HCEC 1CT (cell line): ENCODE measurements around the gene NTN3.
"Not testable (repeated sequence)": the region's sequence is repeated elsewhere in the genome, so short reads cannot be mapped to it uniquely, and the experiment has no call there.

Source experiments
- DNase-seq: peaks from one replicate; pipeline ENCODE4 v3.0.0-alpha.2; 2017

The NTN3 gene

GRCh38 chr16:2466667-2467527 lies 4.2 kb upstream of the NTN3 start:
- DNase-seq, result no peak

GRCh38 chr16:2467528-2468232 lies 3.4 kb upstream of the NTN3 start:
- peak; percentile 71 for DNase-seq

DNA sequence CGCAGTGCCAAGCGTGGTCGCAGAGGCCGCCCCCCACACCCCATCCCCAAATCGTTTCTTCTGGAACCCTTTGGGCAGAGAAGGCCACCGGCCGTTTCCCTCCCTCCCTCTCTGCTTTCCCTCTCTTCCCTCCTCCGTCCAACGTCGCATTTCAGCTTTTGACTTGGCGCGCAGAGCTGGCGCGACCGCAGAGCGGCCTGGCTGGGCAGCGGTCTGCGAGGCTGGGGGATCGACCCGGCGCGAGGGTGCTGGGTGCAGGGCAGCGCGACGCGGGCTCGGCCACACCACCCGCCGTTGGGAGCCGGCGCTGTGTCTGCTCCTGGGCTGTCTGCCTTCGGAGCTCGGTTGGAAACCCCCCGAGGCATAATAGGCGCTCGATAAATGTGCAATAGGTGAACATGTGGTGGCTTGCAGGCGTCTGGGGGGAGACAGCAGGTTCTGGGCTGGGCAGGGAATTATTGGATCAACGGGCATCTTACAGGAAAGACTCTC lies 2.8 kb upstream of the NTN3 start:
- no peak for DNase-seq

DNA sequence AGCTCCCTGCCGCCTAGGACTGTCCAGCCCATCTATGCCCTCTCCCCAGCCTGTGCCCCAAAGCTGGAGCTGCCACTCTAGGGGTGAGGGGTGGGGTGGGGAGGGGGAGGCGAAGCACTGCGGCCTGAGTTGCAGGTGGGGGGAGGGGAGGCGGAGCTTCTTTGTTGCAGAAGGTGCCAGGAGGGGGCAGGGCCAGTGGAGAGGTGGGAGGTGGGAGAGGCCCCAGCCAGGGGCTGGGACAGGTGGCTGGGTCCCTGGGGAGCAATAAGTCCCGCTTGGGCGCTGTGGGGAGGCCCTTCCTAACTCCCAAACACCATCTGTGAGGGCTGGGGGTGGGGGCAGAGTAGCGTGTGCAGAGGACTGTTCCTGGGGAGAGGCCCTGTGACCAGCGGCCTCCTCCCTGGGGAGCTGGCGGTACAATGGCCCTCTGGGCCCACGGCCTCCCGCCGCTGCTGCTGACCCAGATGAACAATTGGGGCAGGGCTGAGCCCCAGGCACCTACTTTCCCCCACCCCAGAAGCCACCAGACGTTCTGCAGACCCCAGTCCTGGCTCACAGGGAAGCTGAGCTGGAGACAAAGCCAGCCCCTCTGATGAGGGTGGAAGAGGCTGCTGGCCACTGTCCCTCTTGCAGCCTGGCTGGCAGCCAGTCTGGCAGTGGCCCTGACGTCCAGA lies 2.2 kb upstream of the NTN3 start:
- DNase-seq, result no peak

DNA sequence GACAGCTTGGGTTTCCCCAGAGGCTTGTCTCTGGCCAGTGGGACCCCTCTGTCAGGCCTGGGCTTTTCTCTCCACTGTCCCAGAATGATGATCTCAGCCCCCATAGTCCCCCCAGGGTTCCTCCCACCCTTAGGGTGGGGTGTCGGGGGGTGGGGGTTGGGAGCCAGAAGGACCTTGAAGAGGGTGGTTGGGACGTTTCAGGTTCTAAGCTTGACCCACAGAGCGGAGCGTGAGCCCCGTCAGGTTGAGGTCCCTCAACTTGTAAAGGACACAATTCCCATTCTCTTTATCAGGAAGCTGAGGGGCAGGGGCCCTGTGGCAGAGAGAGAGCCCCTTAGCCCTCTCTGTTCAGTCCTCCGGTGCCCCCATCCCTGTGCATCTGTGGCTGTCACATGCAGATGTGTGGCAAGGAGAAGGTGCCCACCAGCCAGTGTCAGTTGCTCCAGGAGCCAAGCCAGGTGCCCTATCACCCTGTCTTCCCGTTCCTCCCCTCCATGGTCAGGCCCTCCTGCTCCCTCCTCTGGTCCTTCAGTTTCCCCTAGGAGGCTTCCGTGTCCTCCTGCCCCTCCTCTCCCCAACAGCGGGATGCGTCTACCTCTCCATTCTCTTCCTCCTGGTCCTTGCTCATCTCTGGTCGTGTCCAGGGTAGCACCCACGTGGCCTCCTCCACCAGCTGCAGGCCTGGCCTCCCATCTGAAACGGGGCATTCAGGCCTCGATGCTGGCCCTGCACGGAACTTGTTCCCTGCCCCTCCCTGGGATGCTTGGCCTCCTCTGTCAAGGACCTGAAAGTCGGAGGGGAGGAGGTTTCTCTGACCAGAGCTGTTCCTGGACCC lies 1.5 kb upstream of the NTN3 start:
- DNase-seq, result no peak

DNA sequence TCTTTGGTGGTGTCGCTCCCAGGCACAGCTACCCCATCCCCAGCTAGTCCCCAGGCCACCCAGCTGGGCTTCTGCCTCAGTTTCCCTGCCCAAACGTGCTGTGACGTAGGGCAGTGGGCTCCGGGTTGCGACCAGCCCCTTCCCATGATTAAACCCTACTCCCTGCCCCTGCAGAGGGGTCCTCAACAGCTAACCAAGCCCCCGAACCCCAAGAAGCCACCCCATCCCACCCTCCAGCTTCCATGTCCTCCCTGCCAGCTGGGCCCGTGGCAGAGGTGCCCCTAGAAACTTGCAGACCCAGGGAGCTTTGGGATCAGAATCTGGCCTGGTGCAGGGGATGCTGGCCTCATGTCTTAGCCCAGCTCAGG lies 879 bp upstream of the NTN3 start:
- no peak for DNase-seq

- DNase-seq, result no peak
Measured at GRCh38 chr16:2470603-2471015, 488 bp upstream of the NTN3 start.

DNA sequence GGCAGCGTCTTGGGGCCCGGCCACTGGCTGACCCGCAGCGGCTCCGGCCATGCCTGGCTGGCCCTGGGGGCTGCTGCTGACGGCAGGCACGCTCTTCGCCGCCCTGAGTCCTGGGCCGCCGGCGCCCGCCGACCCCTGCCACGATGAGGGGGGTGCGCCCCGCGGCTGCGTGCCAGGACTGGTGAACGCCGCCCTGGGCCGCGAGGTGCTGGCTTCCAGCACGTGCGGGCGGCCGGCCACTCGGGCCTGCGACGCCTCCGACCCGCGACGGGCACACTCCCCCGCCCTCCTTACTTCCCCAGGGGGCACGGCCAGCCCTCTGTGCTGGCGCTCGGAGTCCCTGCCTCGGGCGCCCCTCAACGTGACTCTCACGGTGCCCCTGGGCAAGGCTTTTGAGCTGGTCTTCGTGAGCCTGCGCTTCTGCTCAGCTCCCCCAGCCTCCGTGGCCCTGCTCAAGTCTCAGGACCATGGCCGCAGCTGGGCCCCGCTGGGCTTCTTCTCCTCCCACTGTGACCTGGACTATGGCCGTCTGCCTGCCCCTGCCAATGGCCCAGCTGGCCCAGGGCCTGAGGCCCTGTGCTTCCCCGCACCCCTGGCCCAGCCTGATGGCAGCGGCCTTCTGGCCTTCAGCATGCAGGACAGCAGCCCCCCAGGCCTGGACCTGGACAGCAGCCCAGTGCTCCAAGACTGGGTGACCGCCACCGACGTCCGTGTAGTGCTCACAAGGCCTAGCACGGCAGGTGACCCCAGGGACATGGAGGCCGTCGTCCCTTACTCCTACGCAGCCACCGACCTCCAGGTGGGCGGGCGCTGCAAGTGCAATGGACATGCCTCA lies 773 bp downstream of the NTN3 start:
- DNase-seq, result no peak

DNA sequence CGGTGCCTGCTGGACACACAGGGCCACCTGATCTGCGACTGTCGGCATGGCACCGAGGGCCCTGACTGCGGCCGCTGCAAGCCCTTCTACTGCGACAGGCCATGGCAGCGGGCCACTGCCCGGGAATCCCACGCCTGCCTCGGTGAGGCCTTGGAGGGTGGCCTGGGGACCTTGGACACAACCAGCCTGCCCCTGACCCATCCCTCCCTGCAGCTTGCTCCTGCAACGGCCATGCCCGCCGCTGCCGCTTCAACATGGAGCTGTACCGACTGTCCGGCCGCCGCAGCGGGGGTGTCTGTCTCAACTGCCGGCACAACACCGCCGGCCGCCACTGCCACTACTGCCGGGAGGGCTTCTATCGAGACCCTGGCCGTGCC lies 1.4 kb downstream of the NTN3 start:
- DNase-seq, result no peak

DNA sequence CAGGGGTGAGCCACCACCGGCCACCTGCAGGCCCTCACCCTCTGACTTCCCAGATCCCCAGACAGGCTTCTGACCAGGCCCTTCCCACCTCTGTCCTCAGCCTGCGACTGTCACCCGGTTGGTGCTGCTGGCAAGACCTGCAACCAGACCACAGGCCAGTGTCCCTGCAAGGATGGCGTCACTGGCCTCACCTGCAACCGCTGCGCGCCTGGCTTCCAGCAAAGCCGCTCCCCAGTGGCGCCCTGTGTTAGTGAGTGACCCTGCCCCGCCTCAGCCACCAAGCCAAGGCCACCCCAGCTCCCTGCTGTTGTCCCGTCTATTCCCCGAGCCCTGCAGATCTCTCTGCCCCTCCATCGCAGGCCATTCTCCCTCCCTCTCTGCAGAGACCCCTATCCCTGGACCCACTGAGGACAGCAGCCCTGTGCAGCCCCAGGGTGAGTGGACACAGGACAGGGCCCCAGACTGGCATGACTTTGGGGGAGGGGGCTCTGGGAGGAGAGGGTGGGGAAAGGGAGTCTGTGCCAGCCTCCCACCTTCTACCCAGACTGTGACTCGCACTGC lies 1.9 kb downstream of the NTN3 start:
- DNase-seq, result no peak

GRCh38 chr16:2473446-2473926 lies 2.4 kb downstream of the NTN3 start:
- no peak for DNase-seq

GRCh38 chr16:2473999-2474876 lies 3.1 kb downstream of the NTN3 start:
- peak; percentile 53 for DNase-seq

DNA sequence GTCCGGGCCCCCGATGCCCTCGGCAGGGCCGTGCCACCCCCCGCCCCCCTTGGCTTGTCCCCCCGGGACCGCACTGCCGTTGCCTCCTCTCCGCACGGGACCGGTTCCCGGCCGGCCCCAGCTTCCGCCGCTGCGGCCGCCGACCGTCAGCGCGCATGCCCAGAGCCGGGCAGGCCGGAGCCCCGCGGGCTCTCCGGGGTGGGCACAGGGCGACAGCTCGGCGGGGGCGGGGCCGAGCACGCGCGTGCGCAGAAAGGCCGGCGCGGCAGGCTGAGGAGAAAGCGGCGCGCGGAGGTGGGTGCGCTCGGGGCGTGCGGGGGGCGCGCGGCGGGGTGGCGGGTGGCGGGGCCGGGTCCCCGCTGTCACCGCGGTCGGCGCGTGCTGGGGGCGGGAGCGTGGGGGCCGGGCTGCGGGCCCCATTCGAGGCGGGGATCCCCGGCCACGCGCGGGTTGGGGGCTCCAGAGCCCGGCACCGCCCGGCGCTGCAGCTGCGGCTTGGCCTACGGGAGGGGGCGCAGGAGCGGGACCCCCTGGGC lies 3.8 kb downstream of the NTN3 start, which contains the start of gene TBC1D24:
Gene TBC1D24 (plus strand): TSS at position 251 of the 536 bp plus-strand sequence. CDS start 21,022 bp downstream, outside the sequence.
- DNase-seq, result peak; percentile 72

GRCh38 chr16:2475413-2476344 lies 4.6 kb downstream of the NTN3 start:
- no peak for DNase-seq

- no peak for DNase-seq
Measured at GRCh38 chr16:2476345-2476720, 5.2 kb downstream of the NTN3 start.

DNA sequence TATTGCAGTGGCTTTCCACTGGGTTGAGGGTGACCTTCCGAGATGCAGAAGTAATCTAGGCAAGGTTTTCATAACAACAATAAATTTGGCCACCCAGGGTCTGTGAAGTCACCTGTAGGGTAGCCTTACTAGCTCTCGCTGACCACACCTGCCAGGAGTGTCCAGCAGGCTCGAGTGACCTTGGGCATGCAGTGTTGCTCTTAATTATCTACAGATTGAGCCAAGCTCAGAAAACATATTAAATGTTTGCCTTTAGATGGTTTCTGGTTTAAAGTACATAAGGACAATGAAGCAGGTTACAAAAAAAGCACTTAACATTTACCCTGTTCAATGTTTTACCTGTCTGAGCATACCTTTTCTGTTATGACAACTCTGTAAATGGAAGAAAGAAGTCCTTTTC lies 5.6 kb downstream of the NTN3 start:
- DNase-seq, result no peak

DNA sequence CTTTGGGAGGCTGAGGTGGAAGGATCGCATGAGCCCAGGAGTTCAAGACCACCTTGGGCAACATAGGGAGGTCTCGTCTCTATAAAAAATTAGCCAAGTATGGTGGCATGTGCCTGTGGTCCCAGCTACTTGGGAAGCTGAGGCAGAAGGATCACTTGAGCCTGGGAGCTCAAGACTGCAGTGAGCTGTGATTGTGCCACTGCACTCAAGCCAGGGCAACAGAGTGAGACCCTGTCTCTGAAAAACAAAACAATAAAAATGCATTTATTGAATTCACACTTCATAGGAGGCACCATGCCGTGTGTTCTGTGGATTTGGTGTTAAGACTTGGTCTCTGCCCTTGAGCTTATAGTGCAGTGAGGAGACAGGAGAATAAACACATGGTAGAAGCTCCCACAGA lies 6.2 kb downstream of the NTN3 start:
- no peak for DNase-seq

DNA sequence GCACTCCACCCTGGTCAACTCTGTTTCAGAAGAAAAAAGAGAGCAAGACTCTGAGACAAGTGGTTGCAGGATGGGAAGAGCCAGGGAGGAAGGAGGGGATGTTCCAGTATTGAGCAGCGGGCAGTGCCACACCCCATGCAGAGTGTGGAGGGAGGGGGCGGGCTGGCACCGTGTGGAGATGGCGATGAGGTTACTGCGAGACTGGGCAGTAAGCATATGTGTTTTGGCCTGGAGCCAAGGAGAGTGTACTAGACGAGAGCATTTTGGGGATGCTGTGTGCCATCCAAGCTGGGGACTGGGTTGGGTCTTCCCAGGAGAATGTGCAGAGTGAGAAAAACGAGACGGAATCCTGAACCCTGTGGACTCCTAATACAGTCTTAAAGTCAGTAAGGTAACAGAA lies 7.2 kb downstream of the NTN3 start:
- DNase-seq, result no peak

DNA sequence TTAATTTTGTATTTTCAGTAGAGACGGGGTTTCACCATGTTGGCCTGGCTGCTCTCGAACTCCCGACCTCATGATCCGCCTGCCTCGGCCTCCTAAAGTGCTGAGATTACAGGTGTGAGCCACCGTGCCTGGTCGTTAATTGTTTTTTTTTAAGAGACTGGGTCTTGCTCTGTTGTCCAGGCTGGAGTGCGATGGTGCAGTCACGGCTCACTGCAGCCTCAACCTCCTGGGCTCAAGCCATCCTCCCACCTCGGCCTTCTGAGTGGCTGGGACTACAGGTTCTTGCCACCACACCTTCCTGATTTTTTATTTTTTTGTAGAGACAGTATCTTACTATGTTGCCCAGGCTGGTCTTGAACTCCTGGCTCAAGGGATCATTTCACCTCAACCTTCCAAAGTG lies 8.9 kb downstream of the NTN3 start:
- not testable (repeated sequence) for DNase-seq
